Ammon's horn (tissue), 1 donor: Measurements from ENCODE around the gene MIGA2.
"Not testable (repeated sequence)": the region's sequence is repeated elsewhere in the genome, so short reads cannot be mapped to it uniquely, and the experiment has no call there.

ENCODE experiments used
- DNase-seq: peaks from one replicate; pipeline ENCODE4 v3.0.0-alpha.2; 2016; ENCODE audit warnings: low spot score

Gene MIGA2

DNA sequence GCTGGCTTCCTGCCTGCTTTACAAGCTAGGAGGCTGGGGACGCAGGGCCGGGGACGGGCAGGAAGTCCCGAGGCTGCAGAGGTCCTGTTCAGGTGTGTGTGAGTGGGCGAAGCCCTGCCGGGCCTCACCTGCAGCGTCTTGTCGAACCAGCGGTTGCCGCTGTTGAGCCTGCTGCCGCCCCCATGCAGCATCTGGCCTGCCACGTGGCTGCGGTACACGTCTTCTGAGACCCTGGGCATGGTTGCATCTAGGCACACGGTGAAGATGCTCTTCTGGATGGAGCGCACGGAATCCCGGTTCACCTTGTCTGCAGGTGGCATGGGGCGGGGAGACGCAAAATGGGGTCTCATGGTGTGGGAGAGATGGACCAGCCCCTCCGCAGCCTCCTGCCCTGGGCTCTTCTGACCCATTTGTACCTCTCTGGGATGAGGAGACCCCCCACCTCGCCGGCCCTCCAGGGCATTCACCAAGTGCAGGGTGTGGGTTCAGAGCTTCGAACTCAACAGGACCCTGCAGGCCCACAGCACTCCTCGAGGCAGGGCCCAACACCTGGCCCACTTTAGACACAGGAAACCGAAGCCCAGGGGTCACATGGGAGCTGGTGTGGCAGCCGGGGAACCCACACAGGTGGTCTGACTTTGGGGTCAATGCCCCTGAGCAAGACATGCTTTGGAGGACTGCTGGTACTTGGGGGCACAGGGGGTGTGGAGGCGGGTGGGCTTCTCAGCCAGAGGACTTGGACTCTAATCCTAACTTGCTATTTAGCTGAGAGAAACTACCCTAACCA is 64.2 kb downstream of the MIGA2 start:
- DNase-seq: no peak

DNA sequence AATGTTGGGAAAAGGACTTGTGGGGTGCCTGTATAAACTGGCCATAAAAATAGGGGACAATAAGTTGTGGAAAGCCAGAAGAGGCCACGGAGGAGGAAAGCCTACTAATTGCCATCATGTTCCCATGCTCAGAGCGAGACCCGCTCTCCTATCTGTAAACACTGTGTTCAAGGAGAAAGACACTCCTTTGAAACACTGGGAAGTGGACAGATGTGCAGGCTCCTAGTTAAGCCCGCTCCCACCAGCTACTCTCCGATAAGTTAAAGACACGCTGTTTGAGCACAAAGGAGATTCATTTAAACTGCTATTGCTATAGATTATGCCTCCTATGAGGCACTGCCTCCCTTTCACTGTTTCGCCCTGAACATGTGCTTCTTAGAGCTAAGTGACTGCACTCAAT is 64.9 kb downstream of the MIGA2 start:
- DNase-seq: no peak

DNA sequence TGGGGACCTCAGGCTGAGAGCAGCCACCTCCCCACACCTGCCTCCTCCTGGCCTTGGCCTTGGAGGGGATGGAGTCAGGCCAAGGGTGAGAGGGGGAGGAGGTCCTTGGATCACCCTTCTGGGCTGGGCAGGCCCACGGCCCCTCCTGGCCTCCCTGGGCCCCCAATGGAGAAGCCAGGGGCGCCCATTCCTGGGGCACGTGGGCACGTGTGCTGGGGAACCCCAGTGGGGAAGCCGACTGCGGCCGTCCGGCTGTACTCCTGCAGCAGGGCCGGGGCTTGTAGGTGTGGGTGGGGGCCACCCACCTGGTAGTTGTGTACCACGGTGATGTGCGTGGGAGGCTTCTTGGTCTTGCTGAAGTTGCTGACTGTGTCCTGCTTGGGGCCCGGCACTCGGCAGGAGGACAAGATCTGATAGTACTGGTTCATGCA is 65.7 kb downstream of the MIGA2 start:
- no peak for DNase-seq

DNA sequence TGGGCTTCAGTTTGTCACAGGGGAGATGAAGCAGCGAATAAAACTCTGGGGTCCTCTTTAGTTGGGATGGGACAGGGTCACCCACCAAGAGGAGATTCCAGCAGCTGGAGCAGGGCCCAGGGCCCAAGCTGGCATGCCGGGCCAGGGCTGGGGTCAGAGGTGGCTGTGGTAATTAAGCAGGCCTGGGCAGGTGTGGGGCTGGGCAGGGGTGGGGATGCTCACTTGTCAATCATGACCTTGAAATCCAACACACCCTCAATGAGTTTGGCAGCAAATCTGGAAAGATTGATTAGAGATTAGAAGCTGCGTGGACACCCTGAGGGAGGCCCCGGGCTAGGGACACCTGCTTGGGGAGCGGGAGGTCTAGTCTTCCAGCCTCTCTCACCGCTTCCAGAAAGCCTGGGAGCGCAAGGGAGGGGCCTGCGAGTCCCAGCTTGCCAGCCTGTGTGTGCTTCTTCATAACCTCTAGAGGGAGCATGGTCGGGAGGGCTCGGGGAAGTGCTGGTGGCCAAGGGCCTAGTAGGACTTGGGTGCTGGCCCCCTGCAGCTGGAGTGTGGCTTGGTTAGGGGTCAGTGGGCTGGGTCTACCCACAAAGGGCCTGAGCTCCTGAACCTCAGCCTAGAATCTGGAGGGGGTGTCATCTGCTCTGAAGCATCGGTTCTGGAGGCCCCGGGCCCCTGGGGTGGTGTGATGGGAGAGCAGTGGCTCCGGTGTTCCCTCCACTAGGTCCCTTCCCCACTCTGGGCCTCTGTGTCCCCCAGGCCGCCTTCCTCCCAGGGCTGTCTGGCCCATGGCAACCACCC is 66.6 kb downstream of the MIGA2 start:
- peak; percentile 55 for DNase-seq

DNA sequence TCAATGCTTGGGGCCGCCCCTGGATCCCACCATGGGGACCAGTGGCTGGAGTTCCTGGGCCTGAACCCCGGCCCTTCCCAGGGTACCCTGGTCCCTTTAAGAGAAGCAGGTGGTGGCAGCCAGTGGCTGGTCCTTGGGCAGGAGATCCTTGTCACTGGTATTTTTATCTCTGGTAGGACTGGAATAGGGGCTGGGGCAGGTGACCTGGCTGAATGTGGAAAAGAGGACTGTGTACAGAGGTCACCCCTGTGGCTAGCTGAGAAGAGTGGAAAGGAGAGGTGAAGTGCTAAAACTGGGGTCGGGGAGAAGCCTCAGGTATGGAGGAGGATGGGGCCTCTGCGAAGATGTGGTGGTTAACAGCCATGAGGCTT is 67.2 kb downstream of the MIGA2 start:
- DNase-seq: no peak

GRCh38 chr9:129104051-129104450 is 67.6 kb downstream of the MIGA2 start:
- DNase-seq: no peak

GRCh38 chr9:129105857-129106694 is 69.7 kb downstream of the MIGA2 start:
- no peak for DNase-seq

DNA sequence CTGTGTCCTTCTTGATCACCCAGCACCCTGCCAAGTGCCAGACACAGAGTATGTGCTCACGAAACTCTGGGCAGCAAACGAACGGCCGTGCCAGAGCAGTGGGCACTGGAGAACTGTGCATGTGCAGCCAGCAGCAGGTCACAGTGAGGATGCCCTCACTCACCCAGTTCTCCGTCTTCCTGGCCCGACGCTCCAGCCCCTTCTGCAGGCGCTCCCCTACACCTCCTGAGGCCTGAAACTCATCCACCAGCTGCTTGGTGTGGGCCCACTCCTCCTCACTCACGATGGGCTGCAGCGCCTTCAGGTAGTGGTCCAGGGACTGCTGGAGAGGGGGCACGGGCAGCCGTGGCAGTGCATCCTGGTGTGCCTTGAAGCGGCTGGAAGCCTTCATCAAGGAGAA is 71.2 kb downstream of the MIGA2 start:
- DNase-seq: no peak

- DNase-seq: no peak
These were observed 71.8 kb downstream of the MIGA2 start for GRCh38 chr9:129108083-129108804.

- no peak for DNase-seq
These were observed 72.5 kb downstream of the MIGA2 start for GRCh38 chr9:129108805-129109536.

- no peak for DNase-seq
These were observed 73.1 kb downstream of the MIGA2 start for GRCh38 chr9:129109537-129109903.

DNA sequence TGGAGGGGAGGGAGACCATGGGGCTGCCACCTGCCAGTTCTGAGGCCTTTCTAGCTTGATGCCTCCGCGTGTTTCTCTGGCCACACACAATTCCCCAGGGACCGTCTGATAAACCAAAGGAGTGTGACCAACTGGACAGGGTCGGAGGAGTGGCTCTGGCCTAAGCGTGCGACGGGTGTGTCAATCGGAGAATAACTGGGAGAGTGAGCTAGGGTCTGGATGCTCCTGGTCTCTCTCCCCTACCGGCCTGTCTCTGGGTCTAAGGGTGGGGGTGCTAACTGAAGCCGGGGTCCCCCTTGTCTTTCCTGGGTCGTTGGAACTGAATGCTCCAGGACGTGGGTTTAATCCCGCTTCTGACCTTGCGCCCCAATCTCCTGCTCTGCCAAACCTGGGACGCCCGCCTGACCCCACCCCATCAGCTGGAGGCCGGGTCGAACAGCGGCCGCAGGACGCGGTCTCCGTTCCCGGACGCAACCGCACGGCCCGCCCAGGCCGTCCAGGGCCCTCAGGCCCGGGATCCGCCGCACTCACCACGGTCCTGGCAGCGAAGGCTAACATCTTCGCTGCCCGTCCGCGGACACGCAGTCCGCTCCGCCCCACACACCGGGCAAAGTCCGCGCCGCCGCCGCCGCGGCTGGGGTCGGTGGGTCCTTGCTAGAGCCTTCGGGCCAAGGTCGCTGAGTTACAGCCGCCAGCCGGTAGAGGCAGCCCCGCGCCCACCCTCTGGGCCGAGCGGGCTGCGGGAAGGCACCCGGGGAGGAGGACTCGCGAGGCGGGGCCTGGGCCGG is 73.7 kb downstream of the MIGA2 start:
- DNase-seq: no peak

DNA sequence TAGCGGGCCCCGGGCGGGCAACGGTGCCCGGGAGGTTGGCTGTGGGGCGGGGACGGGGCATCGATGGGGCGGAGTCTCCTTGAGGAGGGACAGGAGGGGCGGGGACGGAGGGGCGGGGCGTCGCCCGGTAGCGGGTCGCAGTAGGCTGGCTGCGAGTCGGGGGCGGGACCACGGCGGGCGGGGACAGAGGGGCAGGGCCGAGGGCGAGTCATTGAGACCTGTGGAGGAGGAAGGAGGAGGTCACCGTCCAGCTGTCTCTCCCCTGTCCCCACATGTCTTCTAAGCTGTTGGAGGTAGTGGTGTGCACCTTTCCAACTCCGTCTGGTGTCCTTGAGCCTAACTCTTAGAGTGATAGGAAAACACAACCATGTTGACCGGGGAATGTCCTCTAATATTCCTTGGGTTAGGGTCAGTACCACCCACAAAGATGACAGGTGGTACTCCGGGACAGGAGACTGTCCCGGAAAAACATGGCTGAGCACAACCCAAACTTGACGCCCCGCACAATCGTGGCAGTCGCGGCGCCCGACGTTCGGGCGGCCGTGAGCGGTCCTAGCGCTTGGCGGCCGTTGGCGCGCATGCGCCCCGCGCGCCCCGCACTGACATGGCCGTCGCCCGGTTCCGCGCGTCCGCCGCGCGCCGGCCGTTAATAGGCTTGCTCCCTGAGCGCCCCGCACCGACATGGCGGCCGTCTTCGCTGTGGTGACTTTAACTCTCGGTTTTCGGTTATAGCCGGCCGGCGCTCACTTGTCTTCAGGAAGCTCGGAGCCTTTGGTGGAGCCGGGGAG is 74.5 kb downstream of the MIGA2 start, which contains the start of the genes CRAT and PTPA:
Gene CRAT, minus strand, starts transcription at position 54 of the 788 bp plus-strand sequence. CDS start 284 bp downstream, outside the sequence.
Gene PTPA, plus strand, starts transcription at position 676 of the 788 bp plus-strand sequence. CDS start 186 bp downstream, outside the sequence.
- DNase-seq: peak; percentile 99

DNA sequence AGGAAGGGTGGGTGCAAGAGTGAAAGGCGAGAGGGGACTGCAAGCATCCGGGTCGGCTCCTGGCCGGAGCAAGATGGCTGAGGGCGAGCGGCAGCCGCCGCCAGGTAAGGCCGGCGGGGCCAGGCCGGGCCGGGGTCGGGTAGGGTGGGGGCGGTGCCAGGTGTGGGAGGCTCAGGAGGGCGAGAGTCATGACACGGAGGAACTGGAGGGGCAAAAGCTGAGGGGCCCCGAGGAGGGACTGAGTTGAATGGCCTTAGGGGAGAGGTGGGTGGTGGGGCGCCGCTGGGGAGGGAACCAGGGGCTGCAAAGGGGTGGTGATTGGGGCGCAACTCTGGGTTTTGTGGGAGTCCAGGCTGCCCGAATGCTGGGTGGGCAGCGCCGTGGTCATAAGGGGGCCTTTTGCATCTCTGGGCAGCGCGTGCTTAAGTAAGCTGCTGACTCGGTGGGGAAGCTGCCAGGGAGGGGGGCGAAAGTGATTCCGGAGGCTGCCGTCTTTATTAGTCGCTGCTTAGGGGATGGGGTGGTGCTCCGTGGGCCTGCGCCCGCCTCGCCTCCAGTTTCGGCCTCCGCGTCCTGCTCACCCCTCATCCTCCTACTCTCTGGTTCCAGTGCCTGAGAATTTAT is 75.2 kb downstream of the MIGA2 start:
- DNase-seq: peak; percentile 57

DNA sequence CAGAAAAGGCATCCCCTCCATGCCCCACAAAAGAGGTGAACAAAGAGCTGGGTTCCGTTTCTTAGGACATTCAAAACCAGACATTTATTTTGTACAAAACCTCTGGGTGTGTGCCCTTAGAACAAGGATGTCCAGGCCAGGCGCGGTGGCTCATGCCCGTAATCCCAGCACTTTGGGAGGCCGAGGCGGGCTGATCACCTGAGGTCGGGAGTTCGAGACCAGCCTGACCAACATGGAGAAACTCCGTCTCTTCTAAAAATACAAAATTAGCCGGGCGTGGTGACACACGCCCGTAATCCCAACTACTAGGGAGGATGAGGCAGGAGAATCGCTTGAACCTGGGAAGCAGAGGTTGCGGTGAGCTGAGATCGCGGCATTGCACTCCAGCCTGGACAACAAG is 76.1 kb downstream of the MIGA2 start:
- DNase-seq: not testable (repeated sequence)

DNA sequence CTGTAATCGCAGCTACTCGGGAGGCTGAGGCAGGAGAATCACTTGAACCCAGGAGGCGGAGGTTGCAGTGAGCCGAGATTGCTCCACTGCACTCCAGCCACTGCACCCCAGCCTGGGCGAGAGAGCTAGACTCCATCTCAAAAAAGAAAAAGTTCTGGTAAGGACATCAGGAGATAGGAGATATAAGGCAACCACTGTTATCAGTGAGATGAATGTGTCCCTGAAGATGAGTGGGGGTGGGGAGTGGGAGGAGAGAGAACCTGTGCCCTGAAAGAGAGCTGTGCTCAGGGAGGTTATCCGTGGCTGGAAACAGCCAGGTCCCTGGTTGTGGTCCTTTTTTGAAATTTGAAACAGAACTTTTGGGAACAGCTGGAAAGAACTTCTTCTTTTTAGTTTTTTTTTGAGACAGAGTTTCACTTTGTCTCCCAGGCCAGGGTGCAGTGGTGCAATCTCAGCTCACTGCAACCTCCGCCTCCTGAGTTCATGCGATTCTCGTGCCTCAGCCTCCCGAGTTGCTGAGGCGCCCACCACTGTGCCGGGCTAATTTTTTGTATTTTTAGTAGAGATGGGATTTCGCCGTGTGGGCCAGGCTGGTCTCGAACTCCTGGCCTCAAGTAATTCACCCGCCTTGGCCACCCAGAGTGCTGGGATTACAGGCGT is 77.3 kb downstream of the MIGA2 start:
- DNase-seq: no peak

DNA sequence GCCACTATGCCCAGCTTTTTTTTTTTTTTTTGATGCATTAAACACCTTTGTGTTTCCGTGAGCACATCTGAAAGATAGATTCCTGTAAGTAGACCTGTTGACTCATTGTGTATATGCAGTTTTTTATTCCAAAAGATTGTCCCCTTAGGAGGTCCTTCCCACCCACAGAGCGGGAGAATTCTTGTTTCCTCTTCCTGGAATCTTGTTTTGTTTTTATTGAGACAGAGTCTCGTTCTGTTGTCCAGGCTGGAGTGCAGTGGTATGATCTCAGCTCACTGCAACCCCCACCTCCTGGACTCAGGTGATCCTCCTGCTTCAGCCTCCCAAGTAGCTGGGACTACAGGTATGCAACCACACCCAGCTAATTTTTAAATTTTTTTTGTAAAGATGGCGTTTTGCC is 82.4 kb downstream of the MIGA2 start:
- no peak for DNase-seq

DNA sequence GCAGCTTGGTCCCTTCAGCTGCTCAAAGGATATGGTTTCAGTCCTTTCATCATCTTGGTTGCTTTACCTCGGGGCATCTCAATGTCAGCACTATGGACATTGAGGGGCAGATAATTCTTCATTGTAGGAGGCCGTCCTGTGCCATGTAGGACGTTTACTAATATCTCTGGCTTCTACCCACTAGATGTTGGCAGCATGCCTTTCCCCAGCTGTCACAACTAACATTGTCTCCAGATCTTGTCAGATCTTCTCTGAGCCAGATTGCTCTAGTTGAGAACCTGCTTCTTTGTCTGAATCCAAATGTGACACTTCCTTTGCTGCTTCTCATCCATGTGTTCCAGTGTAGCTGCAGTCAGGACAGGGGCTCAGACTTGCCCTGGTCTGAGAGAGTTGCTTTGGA is 85.1 kb downstream of the MIGA2 start:
- peak; percentile 83 for DNase-seq
